Stomach (tissue), 4 donors: ENCODE measurements around the gene FAM114A1.

ENCODE experiments used
- CTCF ChIP-seq, 7 experiments: fragments of 450-650 bp in 4 of 7; fragments of 200-600 bp in 3 of 7; sonication (generic) in 3 of 7; IDR thresholded peaks; one replicate each; pipeline ENCODE4 v1.5.1; 2016 to 2019; ENCODE audit warnings: antibody characterized with exemption in 7 of 7, control low read depth in 2 of 7, mild to moderate bottlenecking in 1 of 7
- POLR2A ChIP-seq, 4 donors: fragments of 450-650 bp; IDR thresholded peaks; one replicate each; pipeline ENCODE4 v1.6.1; 2016; ENCODE audit warnings: antibody characterized with exemption in 4 of 4, control low read depth in 2 of 4, mild to moderate bottlenecking in 1 of 4, moderate library complexity in 1 of 4
- POLR2AphosphoS5 ChIP-seq, 3 donors: sonication (generic); formaldehyde crosslinking; IDR thresholded peaks; one replicate each; pipeline ENCODE4 v1.6.1; 2016; ENCODE audit warnings: antibody characterized with exemption in 3 of 3

DNA sequence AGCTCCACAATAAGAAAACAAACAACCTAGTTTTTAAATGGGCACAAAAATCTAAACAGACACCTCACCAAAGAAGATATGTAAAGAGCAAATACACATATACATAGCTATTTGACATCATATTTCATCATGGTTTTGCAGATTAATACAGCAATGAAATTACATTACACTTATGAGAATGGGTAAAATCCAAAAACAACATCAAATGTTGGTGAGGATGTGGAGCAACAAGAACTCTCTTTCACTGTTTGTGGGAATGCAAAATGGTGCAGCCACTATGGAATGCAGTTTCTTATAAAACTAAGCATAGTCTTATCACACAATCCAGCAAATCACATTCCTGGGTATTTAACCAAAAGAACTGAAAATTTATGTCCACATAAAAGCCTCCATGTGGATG, 36.0 kb upstream of the FAM114A1 start:
- no peak for TF ChIP-seq POLR2AphosphoS5 (IDR thresholded peaks at IDR 0.05)
- TF ChIP-seq POLR2A (IDR thresholded peaks at IDR 0.05) = no peak
- no peak for TF ChIP-seq CTCF (IDR thresholded peaks at IDR 0.05)
